Esophagus muscularis mucosa (tissue), 4 donors: ENCODE measurements around the gene MAFB. TPM values are rescaled to one million over a fixed set of nuclear protein-coding genes. Genes with fewer than 3 reads are reported as not detected.

Experiments used
- DNase-seq: peaks from one replicate; pipeline ENCODE4 v3.0.0-alpha.2; 2017; ENCODE audit errors: extremely low spot score
- H3K27ac ChIP-seq, 4 donors: fragments of 200-600 bp; sonication (generic); replicated peaks in 1 of 4; 1 replicate in 3 of 4; 2 replicates in 1 of 4; pipeline ENCODE4 v1.5.1; 2016 to 2019; ENCODE audit warnings: mild to moderate bottlenecking in 1 of 4
- H3K27me3 ChIP-seq, 4 donors: fragments of 200-600 bp; sonication (generic); one replicate each; pipeline versions ENCODE4 v1.5.1 to v1.6.0; 2016 to 2019
- H3K36me3 ChIP-seq, 4 donors: fragments of 200-600 bp; sonication (generic); one replicate each; pipeline ENCODE4 v1.5.1; 2016 to 2019
- H3K4me1 ChIP-seq, 4 donors: fragments of 200-600 bp; sonication (generic); one replicate each; pipeline ENCODE4 v1.5.1; 2016 to 2019
- H3K4me3 ChIP-seq, 4 donors: fragments of 200-600 bp; sonication (generic); 1 replicate in 2 of 4; 2 replicates in 2 of 4; pipeline ENCODE4 v1.5.1; 2016 to 2019; ENCODE audit warnings: mild to moderate bottlenecking in 4 of 4, moderate library complexity in 1 of 4
- H3K9me3 ChIP-seq, 4 donors: fragments of 200-600 bp; sonication (generic); 1 replicate in 3 of 4; 2 replicates in 1 of 4; pipeline ENCODE4 v1.5.1; 2016 to 2019
- EP300 ChIP-seq: sonication (generic); formaldehyde crosslinking; IDR thresholded peaks from one replicate; pipeline ENCODE4 v1.6.1; 2017; ENCODE audit warnings: antibody characterized with exemption
- POLR2A ChIP-seq: fragments of 450-650 bp; IDR thresholded peaks from one replicate; pipeline ENCODE4 v1.6.1; 2017; ENCODE audit warnings: antibody characterized with exemption, moderate library complexity, mild to moderate bottlenecking, low read depth
- POLR2AphosphoS5 ChIP-seq, 2 donors: sonication (generic); formaldehyde crosslinking; IDR thresholded peaks; one replicate each; pipeline ENCODE4 v1.6.1; 2017; ENCODE audit warnings: antibody characterized with exemption in 2 of 2
- WGBS: methylation state at CpG from one replicate; pipeline ENCODE4 v1.1.5; 2018; 5-methylcytosine and 5-hydroxymethylcytosine counted together
- intact Hi-C: fragments of 100-400 bp; cut with DNase I; formaldehyde crosslinking; loops from one replicate; pipeline ENCODE4 v1.15.1; 2023
- total RNA-seq, 4 donors: library from RNA; depleted of rRNA; stranded (reverse); fragments of >200 nt; gene quantifications; one replicate each; pipeline versions ENCODE4 v1.1.0 to v1.2.1, GENCODE V29; 2016
- TF ChIP-seq, protein P1 (sequence below), 3 experiments: fragments of 200-600 bp in 2 of 3; fragments of 450-650 bp in 1 of 3; sonication (generic) in 2 of 3; IDR thresholded peaks; one replicate each; pipeline ENCODE4 v1.5.1; 2017 to 2019; ENCODE audit warnings: antibody characterized with exemption in 3 of 3, mild to moderate bottlenecking in 2 of 3, moderate library complexity in 1 of 3

MAFB gene
- total RNA-seq, 4 donors from 2014 or later = 34.6 to 77.5 (median 37.3) TPM

DNA sequence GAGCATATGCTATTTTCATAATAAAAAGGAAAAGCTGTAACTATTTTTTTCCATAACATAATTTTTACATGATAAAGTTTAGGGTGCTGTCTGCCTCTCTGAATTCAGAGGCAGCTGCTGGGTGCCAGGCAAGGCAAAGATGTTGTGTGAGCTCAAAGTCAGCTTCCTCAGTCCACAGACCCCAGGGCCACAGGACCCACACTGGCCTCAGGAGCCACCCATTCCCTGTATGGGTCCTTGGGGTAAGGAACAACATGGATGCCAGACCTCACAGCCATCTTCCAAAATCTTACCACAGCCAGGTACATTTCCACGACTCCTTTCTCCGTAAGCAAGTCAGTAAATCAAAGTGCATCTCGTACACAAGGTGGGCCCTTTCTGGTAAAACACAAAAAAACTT is 16.4 kb upstream of the MAFB start:
- TF ChIP-seq EP300 (no peak), POLR2A (no peak), POLR2AphosphoS5 (IDR thresholded peaks at IDR 0.05) (no peak)
- TF ChIP-seq, protein P1, sequence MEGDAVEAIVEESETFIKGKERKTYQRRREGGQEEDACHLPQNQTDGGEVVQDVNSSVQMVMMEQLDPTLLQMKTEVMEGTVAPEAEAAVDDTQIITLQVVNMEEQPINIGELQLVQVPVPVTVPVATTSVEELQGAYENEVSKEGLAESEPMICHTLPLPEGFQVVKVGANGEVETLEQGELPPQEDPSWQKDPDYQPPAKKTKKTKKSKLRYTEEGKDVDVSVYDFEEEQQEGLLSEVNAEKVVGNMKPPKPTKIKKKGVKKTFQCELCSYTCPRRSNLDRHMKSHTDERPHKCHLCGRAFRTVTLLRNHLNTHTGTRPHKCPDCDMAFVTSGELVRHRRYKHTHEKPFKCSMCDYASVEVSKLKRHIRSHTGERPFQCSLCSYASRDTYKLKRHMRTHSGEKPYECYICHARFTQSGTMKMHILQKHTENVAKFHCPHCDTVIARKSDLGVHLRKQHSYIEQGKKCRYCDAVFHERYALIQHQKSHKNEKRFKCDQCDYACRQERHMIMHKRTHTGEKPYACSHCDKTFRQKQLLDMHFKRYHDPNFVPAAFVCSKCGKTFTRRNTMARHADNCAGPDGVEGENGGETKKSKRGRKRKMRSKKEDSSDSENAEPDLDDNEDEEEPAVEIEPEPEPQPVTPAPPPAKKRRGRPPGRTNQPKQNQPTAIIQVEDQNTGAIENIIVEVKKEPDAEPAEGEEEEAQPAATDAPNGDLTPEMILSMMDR (IDR thresholded peaks at IDR 0.05) = no peak
- H3K36me3 ChIP-seq = no peaks in the 10 kb centered on the region
- no peak for DNase-seq
- H3K27me3 ChIP-seq = peaks cover 0 to under 1% (median 0%) of the 10 kb centered on the region in 4 donors
- no peaks in the 10 kb centered on the region for H3K9me3 ChIP-seq
- no peak overlapping the region for H3K4me3 ChIP-seq
- 100% methylated on average over 3 of the region's 3 CpGs for WGBS
- intact Hi-C loops = no loop called here
- H3K4me1 ChIP-seq = no peaks in the 10 kb centered on the region
- H3K27ac ChIP-seq = no peak overlapping the region

DNA sequence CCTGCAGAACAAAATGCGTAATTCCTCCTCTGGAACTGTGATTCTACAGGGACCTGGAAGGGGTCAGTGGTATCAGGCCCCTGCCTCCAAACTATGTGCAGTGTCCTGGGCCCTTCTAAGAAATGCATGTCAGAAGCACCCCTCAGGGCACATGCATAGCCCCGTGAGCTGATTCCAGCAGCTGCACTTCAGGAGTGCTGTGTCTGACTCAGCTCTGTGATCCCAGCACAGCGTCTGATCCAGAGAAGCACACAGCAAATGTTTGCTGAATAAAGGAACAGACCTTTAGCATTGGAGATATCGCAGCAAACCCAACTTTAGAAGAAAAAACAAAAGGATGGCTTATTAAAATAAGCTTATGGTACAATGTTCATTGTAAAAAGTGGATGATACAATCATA is 15.8 kb upstream of the MAFB start:
- H3K4me3 ChIP-seq = no peak overlapping the region
- intact Hi-C loops = no loop called here
- no peak overlapping the region for H3K27ac ChIP-seq
- WGBS = 58% methylated on average over 3 of the region's 4 CpGs
- H3K9me3 ChIP-seq = no peaks in the 10 kb centered on the region
- no peaks in the 10 kb centered on the region for H3K36me3 ChIP-seq
- no peaks in the 10 kb centered on the region for H3K4me1 ChIP-seq
- DNase-seq = no peak
- H3K27me3 ChIP-seq = no peaks in the 10 kb centered on the region
- TF ChIP-seq POLR2A (no peak), EP300 (no peak), POLR2AphosphoS5 (IDR thresholded peaks at IDR 0.05) (no peak)
- TF ChIP-seq, protein P1 (IDR thresholded peaks at IDR 0.05) = no peak

DNA sequence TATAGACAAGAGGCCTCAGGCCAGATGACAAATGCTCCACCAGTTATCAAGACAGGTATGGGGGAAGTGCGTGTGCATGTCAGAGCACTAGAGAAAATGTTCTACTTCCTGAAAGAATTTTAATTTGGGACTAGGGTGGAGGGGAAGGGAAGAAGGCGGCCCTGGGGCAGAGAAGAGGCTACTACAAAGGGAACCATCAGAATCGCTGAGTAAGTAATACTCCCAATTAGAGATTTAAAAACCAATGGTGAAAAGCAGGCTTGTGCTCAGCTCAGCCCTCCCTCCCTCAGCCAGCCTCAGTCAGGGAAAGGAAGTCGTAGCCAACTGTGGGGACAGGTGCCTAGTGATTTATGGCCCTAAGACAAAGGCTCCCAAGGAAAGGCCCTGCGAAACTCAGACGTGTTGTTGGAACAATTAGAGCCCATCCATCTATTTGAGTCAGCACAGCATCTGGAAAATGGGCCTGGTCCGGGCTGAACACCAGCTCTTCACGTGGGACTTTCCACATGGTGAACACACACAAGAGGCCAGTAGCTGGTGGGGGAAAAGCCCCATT is 15.0 kb upstream of the MAFB start:
- no peaks in the 10 kb centered on the region for H3K4me1 ChIP-seq
- no peak overlapping the region for H3K27ac ChIP-seq
- H3K4me3 ChIP-seq = no peak overlapping the region
- TF ChIP-seq, protein P1 (IDR thresholded peaks at IDR 0.05) = no peak
- no peak for TF ChIP-seq EP300
- no peak for TF ChIP-seq POLR2AphosphoS5 (IDR thresholded peaks at IDR 0.05)
- TF ChIP-seq POLR2A = no peak
- intact Hi-C loops = no loop called here
- peaks cover 0 to 2% (median 0%) of the 10 kb centered on the region in 4 donors for H3K27me3 ChIP-seq
- H3K36me3 ChIP-seq = no peaks in the 10 kb centered on the region
- no peaks in the 10 kb centered on the region for H3K9me3 ChIP-seq
- 71% methylated on average over 8 of the region's 8 CpGs for WGBS
- DNase-seq = no peak

DNA sequence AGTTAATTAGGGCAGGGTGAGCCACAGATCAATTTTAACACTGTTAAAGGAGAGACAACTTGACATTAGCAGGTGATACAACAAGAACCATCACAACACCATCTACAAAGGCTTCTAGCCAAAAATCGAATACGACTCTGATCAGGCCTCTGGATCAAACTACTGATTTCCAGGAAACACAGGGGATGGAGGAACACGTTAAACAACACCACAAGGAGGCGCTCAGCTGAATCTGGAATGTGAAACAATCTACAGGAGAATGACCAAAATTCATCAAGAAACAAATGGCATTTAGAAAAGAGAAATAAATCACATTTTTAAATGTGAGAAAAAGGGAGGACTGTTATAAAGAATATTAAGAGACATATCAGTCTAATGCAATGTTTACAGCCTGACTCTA is 13.5 kb upstream of the MAFB start:
- Histone ChIP-seq H3K36me3 (no peaks in the 10 kb centered on the region), H3K4me1 (no peaks in the 10 kb centered on the region), H3K9me3 (no peaks in the 10 kb centered on the region), H3K27me3 (peaks cover 0 to 13% (median 0%) of the 10 kb centered on the region in 4 donors), H3K4me3 (no peak overlapping the region), H3K27ac (no peak overlapping the region)
- TF ChIP-seq POLR2A = no peak
- intact Hi-C loops = no loop called here
- DNase-seq = no peak
- WGBS = 78% methylated on average over 4 of the region's 4 CpGs

DNA sequence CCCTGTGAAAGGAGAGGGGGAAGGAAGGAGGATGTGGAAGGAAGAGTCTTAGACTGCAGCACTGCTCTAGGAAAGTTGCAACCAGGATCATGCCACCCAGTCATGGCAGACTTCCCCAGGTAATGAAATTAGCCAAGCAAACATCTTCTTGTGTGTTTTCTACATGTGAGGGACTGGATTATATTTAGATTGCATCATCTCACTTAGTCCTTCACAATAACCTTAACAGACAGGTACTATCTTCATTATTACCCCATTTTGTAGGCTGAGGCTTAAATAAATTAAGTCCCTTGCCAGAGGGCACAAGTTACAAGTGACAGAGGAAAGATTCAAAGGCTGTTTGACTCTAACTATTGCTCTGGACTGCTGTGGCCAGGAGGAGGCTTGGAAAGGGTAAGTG is 9.7 kb upstream of the MAFB start:
- H3K27me3 ChIP-seq = peaks cover 0 to 51% (median 5%) of the 10 kb centered on the region in 4 donors
- H3K36me3 ChIP-seq = no peaks in the 10 kb centered on the region
- TF ChIP-seq, protein P1 (IDR thresholded peaks at IDR 0.05) = no peak
- TF ChIP-seq EP300 (no peak), POLR2A (no peak), POLR2AphosphoS5 (IDR thresholded peaks at IDR 0.05) (no peak)
- no peaks in the 10 kb centered on the region for H3K4me1 ChIP-seq
- intact Hi-C loops = no loop called here
- H3K9me3 ChIP-seq = no peaks in the 10 kb centered on the region
- no peak overlapping the region for H3K4me3 ChIP-seq
- no peak for DNase-seq
- no peak overlapping the region for H3K27ac ChIP-seq
